K562 (cell line): ENCODE results near the gene SLC39A5. TPM values are rescaled to one million over a fixed set of nuclear protein-coding genes. Genes with fewer than 3 reads are reported as not detected.
A peak's percentile ranks its signal among the peaks of the same experiment; 100 is the strongest.

Experiments used
- C11orf30 ChIP-seq: fragments of 450-650 bp; IDR thresholded peaks from 2 replicates; pipeline ENCODE4 v1.6.1; 2016; ENCODE audit warnings: low read depth, mild to moderate bottlenecking
- CHD4 ChIP-seq: fragments of 200-600 bp; sonication (generic); IDR thresholded peaks from 3 replicates; pipeline ENCODE4 v1.6.1; 2012; ENCODE audit warnings: low read depth, mild to moderate bottlenecking, mixed read lengths, low read length, inconsistent platforms; ENCODE audit not compliant: insufficient read depth, insufficient replicate concordance, poor library complexity, severe bottlenecking
- DPF2 ChIP-seq: fragments of 450-650 bp; IDR thresholded peaks from 2 replicates; pipeline ENCODE4 v1.6.1; 2016
- HDAC2 ChIP-seq: fragments of 450-650 bp; IDR thresholded peaks from 2 replicates; pipeline ENCODE4 v1.6.1; 2016; ENCODE audit warnings: mild to moderate bottlenecking
- HNRNPH1 ChIP-seq: fragments of 200-400 bp; formaldehyde crosslinking; optimal IDR thresholded peaks from 2 replicates; pipeline ENCODE3; 2017; ENCODE audit warnings: low read depth, mild to moderate bottlenecking, low read length, moderate library complexity
- HSF4 ChIP-seq: fragments of 250-450 bp; sonication (Bioruptor Pico); IDR thresholded peaks from 2 replicates; pipeline ENCODE4 v2.1.2; 2022; ENCODE audit warnings: mild to moderate bottlenecking, moderate library complexity, borderline replicate concordance
- MTF1 ChIP-seq: fragments of 250-450 bp; sonication (Bioruptor Pico); IDR thresholded peaks from 2 replicates; pipeline ENCODE4 v1.9.0; 2021; ENCODE audit warnings: moderate library complexity, mild to moderate bottlenecking, inconsistent platforms, borderline replicate concordance
- PURB ChIP-seq: sonication (generic); formaldehyde crosslinking; IDR thresholded peaks from 2 replicates; pipeline ENCODE4 v1.9.0; 2021; ENCODE audit warnings: low read depth, mild to moderate bottlenecking, missing genetic modification reagents
- RBM25 ChIP-seq: fragments of 200-400 bp; formaldehyde crosslinking; IDR thresholded peaks from 2 replicates; pipeline ENCODE4 v1.6.1; 2018; ENCODE audit warnings: low read length, low read depth, moderate library complexity; ENCODE audit not compliant: severe bottlenecking
- RBM34 ChIP-seq: fragments of 200-400 bp; formaldehyde crosslinking; IDR thresholded peaks from 2 replicates; pipeline ENCODE4 v1.6.1; 2018; ENCODE audit warnings: low read length, borderline replicate concordance; ENCODE audit not compliant: insufficient read depth
- TEAD1 ChIP-seq, 2 experiments: fragments of 450-650 bp in 1 of 2; sonication (generic) in 1 of 2; formaldehyde crosslinking; IDR thresholded peaks; 2 replicates each; pipeline versions ENCODE4 v1.4.0 to v1.8.0; 2020 to 2022; ENCODE audit warnings: mild to moderate bottlenecking in 2 of 2, missing genetic modification reagents in 1 of 2
- THAP7 ChIP-seq: fragments of 250-450 bp; sonication (Bioruptor Pico); IDR thresholded peaks from 2 replicates; pipeline ENCODE4 v1.5.0; 2021
- THRA ChIP-seq: fragments of 450-650 bp; IDR thresholded peaks from 2 replicates; pipeline ENCODE4 v1.6.1; 2017; ENCODE audit warnings: mild to moderate bottlenecking, moderate library complexity
- ZBTB49 ChIP-seq: sonication (generic); formaldehyde crosslinking; IDR thresholded peaks from 2 replicates; pipeline ENCODE4 v1.8.0; 2022; ENCODE audit warnings: missing genetic modification reagents, mild to moderate bottlenecking, borderline replicate concordance
- ZBTB5 ChIP-seq: fragments of 450-650 bp; IDR thresholded peaks from 2 replicates; pipeline ENCODE4 v1.6.1; 2017; ENCODE audit warnings: antibody characterized with exemption
- ZNF347 ChIP-seq: fragments of 450-650 bp; formaldehyde crosslinking; IDR thresholded peaks from 2 replicates; pipeline ENCODE4 v1.4.0; 2020; ENCODE audit warnings: low read depth, mild to moderate bottlenecking, moderate library complexity
- ZNF668 ChIP-seq: fragments of 250-450 bp; sonication (Bioruptor Pico); IDR thresholded peaks from 2 replicates; pipeline ENCODE4 v1.8.0; 2022; ENCODE audit warnings: mild to moderate bottlenecking, inconsistent platforms
- ZNF76 ChIP-seq: fragments of 250-450 bp; sonication (Bioruptor Pico); IDR thresholded peaks from 2 replicates; pipeline ENCODE4 v1.4.0; 2020; ENCODE audit warnings: mild to moderate bottlenecking, moderate library complexity, borderline replicate concordance
- polyA plus RNA-seq, 8 experiments: library from polyadenylated mRNA; depleted of rRNA in 4 of 8; stranded (reverse) in 5 of 8; unstranded in 3 of 8; fragments of >200 nt; fragmentation: Nextera tagmentation in 2 of 8; fragmentation: Illumina TruSeq in 1 of 8; extraction: Ambion mirVana in 2 of 8; extraction: Trizol in 1 of 8; gene quantifications; 2 replicates each; pipeline versions ENCODE4 v1.2.1 to v1.2.3, GENCODE V29; 2011 to 2014; ENCODE audit warnings: inconsistent platforms in 1 of 8, missing spikeins in 1 of 8
- total RNA-seq, 7 experiments: library from RNA; depleted of rRNA in 6 of 7; stranded (reverse); fragments of >200 nt in 6 of 7; fragmentation: Illumina TruSeq in 2 of 7; extraction: Trizol in 2 of 7; gene quantifications; 2 replicates each; pipeline versions ENCODE4 v1.2.1 to v1.2.3, GENCODE V29; 2011 to 2021; ENCODE audit warnings: low replicate concordance in 1 of 7
- TF ChIP-seq, protein P1 (sequence below): fragments of 250-450 bp; sonication (Bioruptor Pico); IDR thresholded peaks from 2 replicates; pipeline ENCODE4 v1.8.0; 2021; ENCODE audit warnings: moderate library complexity, mild to moderate bottlenecking, inconsistent platforms
- TF ChIP-seq, protein P2 (sequence below): fragments of 250-450 bp; sonication (Bioruptor Pico); IDR thresholded peaks from 2 replicates; pipeline ENCODE4 v1.8.0; 2021; ENCODE audit warnings: moderate library complexity, mild to moderate bottlenecking, inconsistent platforms

SLC39A5 gene
- total and polyA plus RNA-seq, 9 of the 15 experiments (the other 6 are each of a cell fraction or from before 2014, with no cell fraction given): 0.08 to 0.10 TPM; not detected in 7

- TF ChIP-seq, protein P1, sequence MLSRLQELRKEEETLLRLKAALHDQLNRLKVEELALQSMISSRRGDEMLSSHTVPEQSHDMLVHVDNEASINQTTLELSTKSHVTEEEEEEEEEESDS (CRISPR knock-in tag): no peak
- TF ChIP-seq MTF1 (CRISPR knock-in tag) (no peak), HNRNPH1 (no peak), HDAC2 (no peak), ZBTB5 (no peak), ZNF668 (no peak), ZNF76 (no peak), CHD4 (no peak), ZNF347 (CRISPR knock-in tag) (no peak), THAP7 (CRISPR knock-in tag) (no peak), ZBTB49 (CRISPR knock-in tag) (no peak), C11orf30 (no peak), HSF4 (CRISPR knock-in tag) (no peak), RBM25 (no peak), TEAD1 (CRISPR knock-in tag; IDR thresholded peaks at IDR 0.05) (no peak), THRA (peak; percentile 94), DPF2 (no peak), RBM34 (no peak), PURB (CRISPR knock-in tag) (no peak)
- TF ChIP-seq, protein P2, sequence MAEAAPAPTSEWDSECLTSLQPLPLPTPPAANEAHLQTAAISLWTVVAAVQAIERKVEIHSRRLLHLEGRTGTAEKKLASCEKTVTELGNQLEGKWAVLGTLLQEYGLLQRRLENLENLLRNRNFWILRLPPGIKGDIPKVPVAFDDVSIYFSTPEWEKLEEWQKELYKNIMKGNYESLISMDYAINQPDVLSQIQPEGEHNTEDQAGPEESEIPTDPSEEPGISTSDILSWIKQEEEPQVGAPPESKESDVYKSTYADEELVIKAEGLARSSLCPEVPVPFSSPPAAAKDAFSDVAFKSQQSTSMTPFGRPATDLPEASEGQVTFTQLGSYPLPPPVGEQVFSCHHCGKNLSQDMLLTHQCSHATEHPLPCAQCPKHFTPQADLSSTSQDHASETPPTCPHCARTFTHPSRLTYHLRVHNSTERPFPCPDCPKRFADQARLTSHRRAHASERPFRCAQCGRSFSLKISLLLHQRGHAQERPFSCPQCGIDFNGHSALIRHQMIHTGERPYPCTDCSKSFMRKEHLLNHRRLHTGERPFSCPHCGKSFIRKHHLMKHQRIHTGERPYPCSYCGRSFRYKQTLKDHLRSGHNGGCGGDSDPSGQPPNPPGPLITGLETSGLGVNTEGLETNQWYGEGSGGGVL: no peak
Measured at GRCh38 chr12:56267443-56268071, 37.7 kb downstream of the SLC39A5 start (continued).
